ENCODE measurements around the gene ARFGAP1. TPM values are rescaled to one million over a fixed set of nuclear protein-coding genes. Genes with fewer than 3 reads are reported as not detected.

The ARFGAP1 gene
- total RNA-seq, 1 experiment from 2014 or later, result 207 TPM

DNA sequence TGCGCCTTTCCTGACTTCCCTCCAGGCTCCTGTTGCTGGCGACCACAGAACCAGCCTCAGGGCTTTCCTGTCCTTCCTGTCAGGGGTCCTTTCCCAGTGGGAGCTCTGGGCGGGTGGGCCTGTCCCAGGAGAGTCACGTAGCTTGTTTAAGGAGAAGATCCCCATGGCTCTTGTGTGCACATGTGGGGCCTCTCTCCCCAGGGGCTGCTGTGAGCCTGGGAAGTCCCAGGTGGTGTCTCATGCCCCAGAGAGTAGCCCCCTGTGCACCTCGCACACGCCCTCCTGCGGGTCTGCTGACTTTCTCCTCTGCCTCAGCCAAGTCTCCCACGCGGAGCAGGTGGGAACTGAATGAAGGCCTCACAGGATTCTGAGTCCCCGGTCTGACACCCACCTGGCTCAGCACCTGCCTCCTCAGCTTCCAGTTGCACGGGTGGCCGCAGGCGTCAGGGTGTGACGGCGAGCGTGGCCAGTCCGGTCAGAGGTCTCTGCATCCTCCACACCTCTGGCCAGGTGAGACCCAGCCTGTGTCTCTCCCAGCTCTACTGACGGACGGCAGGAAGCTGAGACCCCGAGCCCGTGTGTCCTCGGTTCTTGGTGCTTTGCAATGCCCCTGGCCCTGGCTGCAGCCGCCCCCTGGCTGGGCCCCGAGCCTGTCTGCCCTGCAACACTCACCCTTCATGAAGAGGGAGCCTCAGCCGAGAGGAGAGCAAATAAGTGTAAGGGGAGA, 12.7 kb upstream of the ARFGAP1 start (continued):
- TF ChIP-seq, protein P1, sequence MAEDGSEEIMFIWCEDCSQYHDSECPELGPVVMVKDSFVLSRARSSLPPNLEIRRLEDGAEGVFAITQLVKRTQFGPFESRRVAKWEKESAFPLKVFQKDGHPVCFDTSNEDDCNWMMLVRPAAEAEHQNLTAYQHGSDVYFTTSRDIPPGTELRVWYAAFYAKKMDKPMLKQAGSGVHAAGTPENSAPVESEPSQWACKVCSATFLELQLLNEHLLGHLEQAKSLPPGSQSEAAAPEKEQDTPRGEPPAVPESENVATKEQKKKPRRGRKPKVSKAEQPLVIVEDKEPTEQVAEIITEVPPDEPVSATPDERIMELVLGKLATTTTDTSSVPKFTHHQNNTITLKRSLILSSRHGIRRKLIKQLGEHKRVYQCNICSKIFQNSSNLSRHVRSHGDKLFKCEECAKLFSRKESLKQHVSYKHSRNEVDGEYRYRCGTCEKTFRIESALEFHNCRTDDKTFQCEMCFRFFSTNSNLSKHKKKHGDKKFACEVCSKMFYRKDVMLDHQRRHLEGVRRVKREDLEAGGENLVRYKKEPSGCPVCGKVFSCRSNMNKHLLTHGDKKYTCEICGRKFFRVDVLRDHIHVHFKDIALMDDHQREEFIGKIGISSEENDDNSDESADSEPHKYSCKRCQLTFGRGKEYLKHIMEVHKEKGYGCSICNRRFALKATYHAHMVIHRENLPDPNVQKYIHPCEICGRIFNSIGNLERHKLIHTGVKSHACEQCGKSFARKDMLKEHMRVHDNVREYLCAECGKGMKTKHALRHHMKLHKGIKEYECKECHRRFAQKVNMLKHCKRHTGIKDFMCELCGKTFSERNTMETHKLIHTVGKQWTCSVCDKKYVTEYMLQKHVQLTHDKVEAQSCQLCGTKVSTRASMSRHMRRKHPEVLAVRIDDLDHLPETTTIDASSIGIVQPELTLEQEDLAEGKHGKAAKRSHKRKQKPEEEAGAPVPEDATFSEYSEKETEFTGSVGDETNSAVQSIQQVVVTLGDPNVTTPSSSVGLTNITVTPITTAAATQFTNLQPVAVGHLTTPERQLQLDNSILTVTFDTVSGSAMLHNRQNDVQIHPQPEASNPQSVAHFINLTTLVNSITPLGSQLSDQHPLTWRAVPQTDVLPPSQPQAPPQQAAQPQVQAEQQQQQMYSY (CRISPR knock-in tag; IDR thresholded peaks at IDR 0.05), result no peak
- TF ChIP-seq MLX (CRISPR knock-in tag; IDR thresholded peaks at IDR 0.05) (no peak), ESRRA (CRISPR knock-in tag; IDR thresholded peaks at IDR 0.05; ENCODE audit: borderline replicate concordance) (no peak), JAZF1 (CRISPR knock-in tag; IDR thresholded peaks at IDR 0.05) (no peak), ATF3 (CRISPR knock-in tag; conservative IDR thresholded peaks at IDR 0.05) (no peak), IRF2 (CRISPR knock-in tag; IDR thresholded peaks at IDR 0.05; ENCODE audit: borderline replicate concordance, low read depth) (no peak)
- TF ChIP-seq, protein P2, sequence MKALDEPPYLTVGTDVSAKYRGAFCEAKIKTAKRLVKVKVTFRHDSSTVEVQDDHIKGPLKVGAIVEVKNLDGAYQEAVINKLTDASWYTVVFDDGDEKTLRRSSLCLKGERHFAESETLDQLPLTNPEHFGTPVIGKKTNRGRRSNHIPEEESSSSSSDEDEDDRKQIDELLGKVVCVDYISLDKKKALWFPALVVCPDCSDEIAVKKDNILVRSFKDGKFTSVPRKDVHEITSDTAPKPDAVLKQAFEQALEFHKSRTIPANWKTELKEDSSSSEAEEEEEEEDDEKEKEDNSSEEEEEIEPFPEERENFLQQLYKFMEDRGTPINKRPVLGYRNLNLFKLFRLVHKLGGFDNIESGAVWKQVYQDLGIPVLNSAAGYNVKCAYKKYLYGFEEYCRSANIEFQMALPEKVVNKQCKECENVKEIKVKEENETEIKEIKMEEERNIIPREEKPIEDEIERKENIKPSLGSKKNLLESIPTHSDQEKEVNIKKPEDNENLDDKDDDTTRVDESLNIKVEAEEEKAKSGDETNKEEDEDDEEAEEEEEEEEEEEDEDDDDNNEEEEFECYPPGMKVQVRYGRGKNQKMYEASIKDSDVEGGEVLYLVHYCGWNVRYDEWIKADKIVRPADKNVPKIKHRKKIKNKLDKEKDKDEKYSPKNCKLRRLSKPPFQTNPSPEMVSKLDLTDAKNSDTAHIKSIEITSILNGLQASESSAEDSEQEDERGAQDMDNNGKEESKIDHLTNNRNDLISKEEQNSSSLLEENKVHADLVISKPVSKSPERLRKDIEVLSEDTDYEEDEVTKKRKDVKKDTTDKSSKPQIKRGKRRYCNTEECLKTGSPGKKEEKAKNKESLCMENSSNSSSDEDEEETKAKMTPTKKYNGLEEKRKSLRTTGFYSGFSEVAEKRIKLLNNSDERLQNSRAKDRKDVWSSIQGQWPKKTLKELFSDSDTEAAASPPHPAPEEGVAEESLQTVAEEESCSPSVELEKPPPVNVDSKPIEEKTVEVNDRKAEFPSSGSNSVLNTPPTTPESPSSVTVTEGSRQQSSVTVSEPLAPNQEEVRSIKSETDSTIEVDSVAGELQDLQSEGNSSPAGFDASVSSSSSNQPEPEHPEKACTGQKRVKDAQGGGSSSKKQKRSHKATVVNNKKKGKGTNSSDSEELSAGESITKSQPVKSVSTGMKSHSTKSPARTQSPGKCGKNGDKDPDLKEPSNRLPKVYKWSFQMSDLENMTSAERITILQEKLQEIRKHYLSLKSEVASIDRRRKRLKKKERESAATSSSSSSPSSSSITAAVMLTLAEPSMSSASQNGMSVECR (CRISPR knock-in tag; IDR thresholded peaks at IDR 0.05; ENCODE audit: borderline replicate concordance), result no peak
- TF ChIP-seq, protein P3, sequence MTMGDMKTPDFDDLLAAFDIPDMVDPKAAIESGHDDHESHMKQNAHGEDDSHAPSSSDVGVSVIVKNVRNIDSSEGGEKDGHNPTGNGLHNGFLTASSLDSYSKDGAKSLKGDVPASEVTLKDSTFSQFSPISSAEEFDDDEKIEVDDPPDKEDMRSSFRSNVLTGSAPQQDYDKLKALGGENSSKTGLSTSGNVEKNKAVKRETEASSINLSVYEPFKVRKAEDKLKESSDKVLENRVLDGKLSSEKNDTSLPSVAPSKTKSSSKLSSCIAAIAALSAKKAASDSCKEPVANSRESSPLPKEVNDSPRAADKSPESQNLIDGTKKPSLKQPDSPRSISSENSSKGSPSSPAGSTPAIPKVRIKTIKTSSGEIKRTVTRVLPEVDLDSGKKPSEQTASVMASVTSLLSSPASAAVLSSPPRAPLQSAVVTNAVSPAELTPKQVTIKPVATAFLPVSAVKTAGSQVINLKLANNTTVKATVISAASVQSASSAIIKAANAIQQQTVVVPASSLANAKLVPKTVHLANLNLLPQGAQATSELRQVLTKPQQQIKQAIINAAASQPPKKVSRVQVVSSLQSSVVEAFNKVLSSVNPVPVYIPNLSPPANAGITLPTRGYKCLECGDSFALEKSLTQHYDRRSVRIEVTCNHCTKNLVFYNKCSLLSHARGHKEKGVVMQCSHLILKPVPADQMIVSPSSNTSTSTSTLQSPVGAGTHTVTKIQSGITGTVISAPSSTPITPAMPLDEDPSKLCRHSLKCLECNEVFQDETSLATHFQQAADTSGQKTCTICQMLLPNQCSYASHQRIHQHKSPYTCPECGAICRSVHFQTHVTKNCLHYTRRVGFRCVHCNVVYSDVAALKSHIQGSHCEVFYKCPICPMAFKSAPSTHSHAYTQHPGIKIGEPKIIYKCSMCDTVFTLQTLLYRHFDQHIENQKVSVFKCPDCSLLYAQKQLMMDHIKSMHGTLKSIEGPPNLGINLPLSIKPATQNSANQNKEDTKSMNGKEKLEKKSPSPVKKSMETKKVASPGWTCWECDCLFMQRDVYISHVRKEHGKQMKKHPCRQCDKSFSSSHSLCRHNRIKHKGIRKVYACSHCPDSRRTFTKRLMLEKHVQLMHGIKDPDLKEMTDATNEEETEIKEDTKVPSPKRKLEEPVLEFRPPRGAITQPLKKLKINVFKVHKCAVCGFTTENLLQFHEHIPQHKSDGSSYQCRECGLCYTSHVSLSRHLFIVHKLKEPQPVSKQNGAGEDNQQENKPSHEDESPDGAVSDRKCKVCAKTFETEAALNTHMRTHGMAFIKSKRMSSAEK (CRISPR knock-in tag; IDR thresholded peaks at IDR 0.05; ENCODE audit: borderline replicate concordance), result no peak

- H3K9me3 Mint-ChIP-seq, result no peaks in the 10 kb centered on the region
- H3K36me3 Mint-ChIP-seq, result no peaks in the 10 kb centered on the region
- H3K4me1 Mint-ChIP-seq, result peaks cover 15% of the 10 kb centered on the region
- no peak overlapping the region for H3K4me3 Mint-ChIP-seq
- no peak for DNase-seq (ENCODE audit: low spot score)
- H3K27ac Mint-ChIP-seq, result no peak overlapping the region
- ChIA-PET CTCF (interaction anchor here (0.8 to 2.0 kb wide), 6 partner anchors 8 to 121 kb away, joined by 4 to 6 read pairs (median 4); partner anchors contain the start of gene ARFGAP1), POLR2A (no interaction called here)
- no peak for ATAC-seq
- peaks cover 16% of the 10 kb centered on the region for H3K27me3 Mint-ChIP-seq (ENCODE audit: low read depth)
- TF ChIP-seq ZNF423 (CRISPR knock-in tag; IDR thresholded peaks at IDR 0.05), result no peak
- TF ChIP-seq, protein P4, sequence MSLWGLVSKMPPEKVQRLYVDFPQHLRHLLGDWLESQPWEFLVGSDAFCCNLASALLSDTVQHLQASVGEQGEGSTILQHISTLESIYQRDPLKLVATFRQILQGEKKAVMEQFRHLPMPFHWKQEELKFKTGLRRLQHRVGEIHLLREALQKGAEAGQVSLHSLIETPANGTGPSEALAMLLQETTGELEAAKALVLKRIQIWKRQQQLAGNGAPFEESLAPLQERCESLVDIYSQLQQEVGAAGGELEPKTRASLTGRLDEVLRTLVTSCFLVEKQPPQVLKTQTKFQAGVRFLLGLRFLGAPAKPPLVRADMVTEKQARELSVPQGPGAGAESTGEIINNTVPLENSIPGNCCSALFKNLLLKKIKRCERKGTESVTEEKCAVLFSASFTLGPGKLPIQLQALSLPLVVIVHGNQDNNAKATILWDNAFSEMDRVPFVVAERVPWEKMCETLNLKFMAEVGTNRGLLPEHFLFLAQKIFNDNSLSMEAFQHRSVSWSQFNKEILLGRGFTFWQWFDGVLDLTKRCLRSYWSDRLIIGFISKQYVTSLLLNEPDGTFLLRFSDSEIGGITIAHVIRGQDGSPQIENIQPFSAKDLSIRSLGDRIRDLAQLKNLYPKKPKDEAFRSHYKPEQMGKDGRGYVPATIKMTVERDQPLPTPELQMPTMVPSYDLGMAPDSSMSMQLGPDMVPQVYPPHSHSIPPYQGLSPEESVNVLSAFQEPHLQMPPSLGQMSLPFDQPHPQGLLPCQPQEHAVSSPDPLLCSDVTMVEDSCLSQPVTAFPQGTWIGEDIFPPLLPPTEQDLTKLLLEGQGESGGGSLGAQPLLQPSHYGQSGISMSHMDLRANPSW (CRISPR knock-in tag; conservative IDR thresholded peaks at IDR 0.05; ENCODE audit: low read depth), result no peak
- no peak for TF ChIP-seq NR3C1 (CRISPR knock-in tag; conservative IDR thresholded peaks at IDR 0.05; ENCODE audit: low read depth)
- TF ChIP-seq, protein P2 (CRISPR knock-in tag; IDR thresholded peaks at IDR 0.05; ENCODE audit: borderline replicate concordance), result no peak
These were observed 12.1 kb upstream of the ARFGAP1 start for GRCh38 chr20:63260521-63260920.
